Coronary artery (tissue), 2 donors: ENCODE measurements around the gene FBXW4.

ENCODE experiments used
- DNase-seq: peaks from one replicate; pipeline ENCODE4 v3.0.0-alpha.2; 2017; ENCODE audit warnings: low spot score
- H3K27ac ChIP-seq, 2 donors: fragments of 200-600 bp; sonication (generic); one replicate each; pipeline ENCODE4 v1.5.1; 2016 to 2019
- H3K4me3 ChIP-seq: fragments of 200-600 bp; sonication (generic); 2 replicates; pipeline ENCODE4 v1.5.1; 2016; ENCODE audit warnings: mild to moderate bottlenecking, moderate library complexity
- TF ChIP-seq, protein P1 (sequence below): fragments of 200-600 bp; sonication (generic); IDR thresholded peaks from one replicate; pipeline ENCODE4 v1.5.1; 2019; ENCODE audit warnings: antibody characterized with exemption

Gene FBXW4

DNA sequence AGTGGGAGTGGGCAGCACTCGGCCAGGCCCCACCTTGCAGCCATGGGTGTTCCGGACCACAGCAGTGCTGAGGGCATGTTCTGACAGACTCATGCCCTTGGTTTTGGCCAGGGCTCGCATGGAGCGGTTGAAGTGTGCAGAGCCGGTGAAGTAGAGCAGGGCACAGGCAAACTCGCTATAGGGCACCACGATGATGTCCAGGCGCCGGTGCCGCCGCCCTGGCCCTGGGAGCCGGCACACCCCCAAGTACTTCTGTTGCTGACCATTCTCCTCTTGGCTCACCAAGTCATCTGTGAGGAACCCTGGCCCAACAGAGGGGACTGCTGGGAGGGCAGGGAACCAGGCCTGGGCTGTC is 115.5 kb downstream of the FBXW4 start:
- TF ChIP-seq, protein P1, sequence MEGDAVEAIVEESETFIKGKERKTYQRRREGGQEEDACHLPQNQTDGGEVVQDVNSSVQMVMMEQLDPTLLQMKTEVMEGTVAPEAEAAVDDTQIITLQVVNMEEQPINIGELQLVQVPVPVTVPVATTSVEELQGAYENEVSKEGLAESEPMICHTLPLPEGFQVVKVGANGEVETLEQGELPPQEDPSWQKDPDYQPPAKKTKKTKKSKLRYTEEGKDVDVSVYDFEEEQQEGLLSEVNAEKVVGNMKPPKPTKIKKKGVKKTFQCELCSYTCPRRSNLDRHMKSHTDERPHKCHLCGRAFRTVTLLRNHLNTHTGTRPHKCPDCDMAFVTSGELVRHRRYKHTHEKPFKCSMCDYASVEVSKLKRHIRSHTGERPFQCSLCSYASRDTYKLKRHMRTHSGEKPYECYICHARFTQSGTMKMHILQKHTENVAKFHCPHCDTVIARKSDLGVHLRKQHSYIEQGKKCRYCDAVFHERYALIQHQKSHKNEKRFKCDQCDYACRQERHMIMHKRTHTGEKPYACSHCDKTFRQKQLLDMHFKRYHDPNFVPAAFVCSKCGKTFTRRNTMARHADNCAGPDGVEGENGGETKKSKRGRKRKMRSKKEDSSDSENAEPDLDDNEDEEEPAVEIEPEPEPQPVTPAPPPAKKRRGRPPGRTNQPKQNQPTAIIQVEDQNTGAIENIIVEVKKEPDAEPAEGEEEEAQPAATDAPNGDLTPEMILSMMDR, result no peak
- no peak overlapping the region for H3K27ac ChIP-seq
- DNase-seq, result peak; percentile 66
- no peak overlapping the region for H3K4me3 ChIP-seq

DNA sequence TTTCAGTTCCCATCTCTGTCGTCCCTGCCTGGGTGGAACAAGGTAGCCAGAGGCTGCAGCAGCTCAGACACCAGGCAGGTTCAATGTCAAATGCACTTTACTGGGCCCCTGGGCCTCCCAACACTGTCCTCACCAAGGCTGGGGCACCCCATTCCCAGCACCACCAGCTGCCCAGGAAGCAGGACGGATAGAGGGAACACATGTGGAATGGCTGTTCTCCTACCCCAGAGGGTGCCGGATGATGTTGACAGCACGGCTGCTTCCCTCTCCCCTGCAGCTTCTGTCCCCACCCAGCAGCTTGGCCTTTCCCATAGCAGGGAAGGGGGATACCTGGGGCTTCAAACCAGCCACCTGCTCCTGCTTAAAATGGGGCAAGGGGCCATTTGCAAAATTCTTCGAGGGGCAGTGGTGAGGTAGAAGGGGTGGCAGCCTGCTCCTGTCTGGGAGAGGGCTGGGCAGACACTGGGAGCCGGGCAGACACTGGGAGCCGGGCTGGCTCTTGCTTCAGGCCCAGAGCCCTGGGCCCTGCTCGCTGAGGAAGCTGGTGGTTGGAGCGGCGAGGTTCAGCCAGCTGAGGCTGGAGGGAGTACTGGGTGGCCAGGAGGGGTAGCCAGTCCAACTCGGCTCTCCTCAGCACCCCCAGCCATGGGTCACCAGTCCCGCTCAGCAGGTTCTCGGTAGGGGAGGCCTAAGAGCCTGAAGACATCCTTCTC is 116.0 kb downstream of the FBXW4 start:
- TF ChIP-seq, protein P1, result no peak
- DNase-seq, result peak; percentile 57
- H3K4me3 ChIP-seq, result no peak overlapping the region
- no peak overlapping the region for H3K27ac ChIP-seq

DNA sequence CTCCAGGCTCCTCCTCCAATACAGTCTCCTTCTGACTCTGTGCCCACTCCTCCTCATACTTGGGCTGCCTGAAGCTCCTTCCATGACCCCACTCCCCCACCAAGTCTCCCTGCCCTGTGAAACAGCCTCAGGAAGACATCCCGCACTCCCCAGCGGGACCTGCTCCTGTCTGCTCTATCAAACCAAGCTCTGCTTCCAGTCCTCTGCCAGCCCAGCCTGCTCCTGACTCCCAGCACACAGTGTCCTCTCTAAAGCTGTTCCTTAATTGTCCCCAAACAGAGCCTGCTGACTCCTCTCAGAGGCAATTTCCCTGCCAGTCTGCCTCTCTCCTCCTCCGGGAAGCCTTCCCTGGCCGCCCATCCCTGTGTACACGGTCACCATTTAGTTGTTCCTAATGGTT is 116.8 kb downstream of the FBXW4 start:
- no peak for DNase-seq
- no peak overlapping the region for H3K27ac ChIP-seq

GRCh38 chr10:101577121-101577871 is 117.7 kb downstream of the FBXW4 start:
- no peak overlapping the region for H3K4me3 ChIP-seq
- H3K27ac ChIP-seq, result no peak overlapping the region
- DNase-seq, result no peak
- TF ChIP-seq, protein P1, result no peak

More for the DNA sequence above, 116.8 kb downstream of the FBXW4 start:
- no peak overlapping the region for H3K4me3 ChIP-seq
- TF ChIP-seq, protein P1, result no peak

- TF ChIP-seq, protein P1, result no peak
- no peak overlapping the region for H3K27ac ChIP-seq
- no peak for DNase-seq
- no peak overlapping the region for H3K4me3 ChIP-seq
Observed at GRCh38 chr10:101576211-101576863, 118.6 kb downstream of the FBXW4 start.

GRCh38 chr10:101575580-101576210 is 119.3 kb downstream of the FBXW4 start:
- Histone ChIP-seq H3K4me3 (no peak overlapping the region), H3K27ac (no peak overlapping the region)
- TF ChIP-seq, protein P1, result no peak
- no peak for DNase-seq
